Epithelial cell of alveolus of lung (primary cell): ENCODE results near the gene PABPC3. TPM values are rescaled to one million over a fixed set of nuclear protein-coding genes. Genes with fewer than 3 reads are reported as not detected.

Experiments
- total RNA-seq: library from RNA; depleted of rRNA; stranded (reverse); fragments of >200 nt; gene quantifications from 2 replicates; pipeline ENCODE4 v1.2.1, GENCODE V29; 2015

PABPC3 gene
- total RNA-seq, result under 0.01 and 0.56 TPM in 2 replicates

DNA sequence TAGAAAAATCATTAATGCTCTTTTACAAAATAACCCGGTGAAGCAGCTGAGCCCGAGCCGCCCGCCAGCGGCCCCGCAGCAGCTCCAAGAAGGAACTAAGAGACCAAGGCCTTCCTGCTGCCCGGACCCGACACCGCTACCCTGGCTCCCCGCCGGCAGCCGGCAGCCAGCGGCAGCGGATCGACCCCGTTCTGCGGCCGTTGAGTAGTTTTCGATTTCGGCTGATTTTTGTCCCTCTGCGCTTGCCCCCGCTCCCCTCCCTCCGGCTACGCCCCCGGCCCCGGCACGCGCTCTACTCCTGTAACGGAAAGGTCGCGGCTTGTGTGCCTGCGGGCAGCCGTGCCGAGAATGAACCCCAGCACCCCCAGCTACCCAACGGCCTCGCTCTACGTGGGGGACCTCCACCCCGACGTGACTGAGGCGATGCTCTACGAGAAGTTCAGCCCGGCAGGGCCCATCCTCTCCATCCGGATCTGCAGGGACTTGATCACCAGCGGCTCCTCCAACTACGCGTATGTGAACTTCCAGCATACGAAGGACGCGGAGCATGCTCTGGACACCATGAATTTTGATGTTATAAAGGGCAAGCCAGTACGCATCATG, at the start of gene PABPC3:
TSS of gene PABPC3 (plus strand) at position 286 of the 603 bp plus-strand sequence. CDS start at position 349, 63 bp downstream.

Other genes starting within 250 kb of the PABPC3 start
- not detected in 2 replicates for gene AMER2, start 76.2 kb downstream of the PABPC3 start, total RNA-seq
- gene MTMR6, start 191.4 kb downstream of the PABPC3 start, total RNA-seq, result 21.2 and 25.6 TPM in 2 replicates
- gene NUP58, start 205.5 kb downstream of the PABPC3 start, total RNA-seq, result 35.3 and 50.6 TPM in 2 replicates